ENCODE data around the gene KLHDC1. TPM values are rescaled to one million over a fixed set of nuclear protein-coding genes. Genes with fewer than 3 reads are reported as not detected.
"Not testable (repeated sequence)": the region's sequence is repeated elsewhere in the genome, so short reads cannot be mapped to it uniquely, and the experiment has no call there.

KLHDC1 gene
- 6.6 TPM for total RNA-seq
- long read RNA-seq, transcript KLHDC1-201 (13 exons, 2,691 nt) = major isoform, 9 of 12 reads
- long read RNA-seq, partial matches to known transcripts = 0 of 12 reads
- long read RNA-seq, other reads (novel, unspliced or antisense) = 3 of 12 reads

- intact Hi-C loops (cut with DNase I) = loop anchor here (2.0 kb wide), 1 partner anchor 76 kb away; the partner anchor contains the start of gene KLHDC2
- peak; percentile 94 for DNase-seq (ENCODE audit: low spot score)
Observed at GRCh38 chr14:49692811-49693734, at the start of gene KLHDC1. Gene KLHDC1 (plus strand): TSS chr14:49693120. CDS start chr14:49693195, 75 bp downstream.

GRCh38 chr14:49653508-49653907 lies 39.4 kb upstream of the KLHDC1 start:
- intact Hi-C loops (cut with DNase I) = no loop called here
- no peak for DNase-seq (ENCODE audit: low spot score)

GRCh38 chr14:49654511-49654910 lies 38.4 kb upstream of the KLHDC1 start:
- intact Hi-C loops (cut with DNase I) = no loop called here
- no peak for DNase-seq (ENCODE audit: low spot score)

- DNase-seq (ENCODE audit: low spot score); intact Hi-C loops (cut with DNase I): not testable (repeated sequence)
Observed at GRCh38 chr14:49657500-49657899, 35.4 kb upstream of the KLHDC1 start.

GRCh38 chr14:49659526-49660455 lies 33.1 kb upstream of the KLHDC1 start:
- no peak for DNase-seq (ENCODE audit: low spot score)
- intact Hi-C loops (cut with DNase I) = no loop called here

- no peak for DNase-seq (ENCODE audit: low spot score)
- intact Hi-C loops (cut with DNase I) = no loop called here
Observed at GRCh38 chr14:49670475-49670874, 22.4 kb upstream of the KLHDC1 start.

GRCh38 chr14:49673586-49673985 lies 19.3 kb upstream of the KLHDC1 start:
- intact Hi-C loops (cut with DNase I) = no loop called here
- no peak for DNase-seq (ENCODE audit: low spot score)

- no peak for DNase-seq (ENCODE audit: low spot score)
Observed at GRCh38 chr14:49677643-49678042, 15.3 kb upstream of the KLHDC1 start.

GRCh38 chr14:49679271-49679670 lies 13.6 kb upstream of the KLHDC1 start:
- intact Hi-C loops (cut with DNase I) = no loop called here
- no peak for DNase-seq (ENCODE audit: low spot score)

More at GRCh38 chr14:49677643-49678042, 15.3 kb upstream of the KLHDC1 start:
- intact Hi-C loops (cut with DNase I) = no loop called here

GRCh38 chr14:49686425-49686824 lies 6.5 kb upstream of the KLHDC1 start:
- intact Hi-C loops (cut with DNase I) = loop anchor here (5.0 kb wide), 1 partner anchor 54 kb away; no protein-coding TSS in a partner anchor

GRCh38 chr14:49687942-49688700 lies 4.8 kb upstream of the KLHDC1 start, which contains the start of gene POLE2:
Gene POLE2 (minus strand): TSS chr14:49688214. CDS start chr14:49688203, 11 bp downstream.
- intact Hi-C loops (cut with DNase I) = loop anchor here (5.0 kb wide), 1 partner anchor 56 kb away; no protein-coding TSS in a partner anchor
- peak; percentile 87 for DNase-seq (ENCODE audit: low spot score)

More at GRCh38 chr14:49686425-49686824, 6.5 kb upstream of the KLHDC1 start:
- no peak for DNase-seq (ENCODE audit: low spot score)

GRCh38 chr14:49688701-49689030 lies 4.3 kb upstream of the KLHDC1 start:
- no peak for DNase-seq (ENCODE audit: low spot score)
- intact Hi-C loops (cut with DNase I) = loop anchor here (5.0 kb wide), 1 partner anchor 56 kb away; no protein-coding TSS in a partner anchor

GRCh38 chr14:49691031-49691430 lies 1.9 kb upstream of the KLHDC1 start:
- intact Hi-C loops (cut with DNase I) = no loop called here
- no peak for DNase-seq (ENCODE audit: low spot score)

- intact Hi-C loops (cut with DNase I) = loop anchor here (2.0 kb wide), 1 partner anchor 77 kb away; the partner anchor contains the start of gene KLHDC2
- no peak for DNase-seq (ENCODE audit: low spot score)
Observed at GRCh38 chr14:49692193-49692757, 645 bp upstream of the KLHDC1 start.

GRCh38 chr14:49693735-49694124 lies 810 bp downstream of the KLHDC1 start:
- intact Hi-C loops (cut with DNase I) = loop anchor here (2.0 kb wide), 1 partner anchor 75 kb away; the partner anchor contains the start of gene KLHDC2
- DNase-seq (ENCODE audit: low spot score) = not testable (repeated sequence)

- intact Hi-C loops (cut with DNase I) = no loop called here
- no peak for DNase-seq (ENCODE audit: low spot score)
Observed at GRCh38 chr14:49702725-49703124, 9.8 kb downstream of the KLHDC1 start.

- DNase-seq (ENCODE audit: low spot score) = no peak
- intact Hi-C loops (cut with DNase I) = no loop called here
Observed at GRCh38 chr14:49703965-49704364, 11.0 kb downstream of the KLHDC1 start.

- intact Hi-C loops (cut with DNase I); DNase-seq (ENCODE audit: low spot score): not testable (repeated sequence)
Observed at GRCh38 chr14:49704471-49704870, 11.6 kb downstream of the KLHDC1 start.

Measured in cardiac septum (tissue), 1 donor.